Left cardiac atrium (tissue), 4 donors: ENCODE results near the gene ZC3H8. TPM values are rescaled to one million over a fixed set of nuclear protein-coding genes. Genes with fewer than 3 reads are reported as not detected.
"Not testable (repeated sequence)": the region's sequence is repeated elsewhere in the genome, so short reads cannot be mapped to it uniquely, and the experiment has no call there.

Experiments
- ATAC-seq, 2 donors: fragments of 200-7000 bp; cut with Tn5 transposase; one replicate each; pipeline ENCODE4 v1.9.1; 2020; ENCODE audit warnings: mild to moderate bottlenecking in 2 of 2, moderate library complexity in 2 of 2
- DNase-seq: peaks from one replicate; pipeline ENCODE4 v3.0.0-alpha.2; 2020
- intact Hi-C, 2 donors: fragments of 100-400 bp; cut with DNase I; formaldehyde crosslinking; loops; one replicate each; pipeline versions ENCODE4 v1.14.1 to v1.15.1; 2022 to 2023
- total RNA-seq, 2 donors: library from RNA; stranded (reverse); fragmentation: NEBNext Ultra II Directional; extraction: Animal tissue kit (Norgen Biotek cat#: 25700); gene quantifications; one replicate each; pipeline ENCODE4 v1.2.1, GENCODE V29; 2021
- donor health status: DM: no; HTN: yes; CAD: no.
- donor health status: DM: no; HTN: yes; CAD: no; lungs with severe emphysema.
- donor health status: DM: yes; HTN: yes; CAD: no.
- donor health status: Dilated cardiomyopathy.

The ZC3H8 gene
- total RNA-seq, 2 donors from 2014 or later, result 8.8 to 10.0 TPM

DNA sequence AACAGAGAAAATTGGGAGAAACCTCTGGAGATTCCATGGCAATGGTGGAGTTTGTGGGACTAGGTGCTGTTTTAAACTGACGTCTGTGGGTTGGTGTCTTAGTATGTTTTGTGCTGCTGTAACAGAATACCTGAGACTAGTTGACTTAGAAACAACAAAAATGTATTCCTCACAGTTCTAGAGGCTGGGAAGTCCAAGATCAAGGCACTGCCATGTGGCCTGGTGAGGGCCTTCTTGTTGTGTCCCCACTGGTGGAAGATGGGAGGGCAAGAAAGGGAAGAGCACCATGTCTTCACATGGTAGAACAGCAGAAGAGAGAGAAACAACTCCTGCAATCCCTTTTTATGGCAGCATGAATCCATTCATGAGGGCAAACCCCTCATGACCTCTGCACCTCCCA, 13.7 kb upstream of the ZC3H8 start:
- ATAC-seq, result no peak
- intact Hi-C loops, result no loop called here
- DNase-seq, result no peak

- ATAC-seq, result no peak
- no peak for DNase-seq
- intact Hi-C loops, result no loop called here
Measured at GRCh38 chr2:112262876-112263275, 8.0 kb upstream of the ZC3H8 start.

GRCh38 chr2:112260295-112260625, 5.4 kb upstream of the ZC3H8 start:
- no peak for DNase-seq
- ATAC-seq, result no peak
- intact Hi-C loops, result no loop called here

GRCh38 chr2:112259509-112260294, 4.9 kb upstream of the ZC3H8 start:
- ATAC-seq, result peak; percentile 57 to 62
- intact Hi-C loops, result loop anchor here in 1 of 2 donors (5.0 to 10.0 kb wide), 2 partner anchors 135 to 173 kb away; partner anchors contain the start of gene RGPD8
- DNase-seq, result peak; percentile 86

DNA sequence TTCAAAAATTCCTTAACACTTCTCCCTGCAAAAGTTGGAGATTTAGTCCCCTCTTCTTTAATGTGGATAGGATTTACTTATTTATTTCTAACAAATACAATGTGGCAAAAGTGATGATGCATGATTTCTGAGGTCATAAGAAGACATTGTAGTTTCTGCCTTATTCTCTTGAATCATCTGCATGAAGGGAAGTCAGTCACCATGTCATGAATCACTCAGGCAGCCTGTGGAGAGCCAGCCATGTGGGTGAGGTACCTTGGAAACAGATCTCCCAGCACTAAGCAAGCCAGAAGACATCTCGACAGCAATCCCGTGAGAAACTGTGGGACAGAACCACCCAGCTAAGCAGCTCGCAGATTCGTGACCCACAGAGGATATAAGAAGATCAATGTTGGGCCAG, 2.7 kb upstream of the ZC3H8 start:
- ATAC-seq, result no peak
- no peak for DNase-seq
- intact Hi-C loops, result loop anchor here in 1 of 2 donors (5.0 to 10.0 kb wide), 2 partner anchors 133 to 175 kb away; partner anchors contain the start of gene RGPD8

- intact Hi-C loops, result loop anchor here in 1 of 2 donors (5.0 to 10.0 kb wide), 2 partner anchors 132 to 176 kb away; partner anchors contain the start of gene RGPD8
- no peak for DNase-seq
- no peak for ATAC-seq
Measured at GRCh38 chr2:112256654-112257053, 1.8 kb upstream of the ZC3H8 start.

DNA sequence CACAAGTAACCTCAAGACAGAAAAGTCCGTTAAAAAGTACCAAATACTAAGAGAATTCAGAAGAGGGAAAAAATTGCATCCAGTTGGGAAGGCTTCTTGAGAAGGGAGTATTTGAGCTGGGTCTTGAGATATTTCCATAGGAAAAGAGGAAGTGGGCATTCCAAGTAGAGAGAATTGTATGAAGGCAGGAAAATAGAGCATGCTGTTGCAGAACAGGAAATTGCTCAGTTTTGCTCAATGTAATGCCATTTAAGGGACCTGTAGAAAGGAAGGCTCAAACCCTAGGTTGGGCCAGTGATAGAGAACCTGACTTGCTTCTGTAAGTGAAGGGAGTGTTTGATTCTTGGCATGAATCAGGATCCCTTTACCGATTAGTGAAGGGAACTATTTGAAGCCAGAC, 1.0 kb upstream of the ZC3H8 start:
- no peak for ATAC-seq
- intact Hi-C loops, result loop anchor here in 1 of 2 donors (5.0 to 10.0 kb wide), 2 partner anchors 131 to 176 kb away; partner anchors contain the start of gene RGPD8
- no peak for DNase-seq

GRCh38 chr2:112253261-112253815, 1.5 kb downstream of the ZC3H8 start:
- DNase-seq (no peak), ATAC-seq (no peak)
- intact Hi-C loops, result loop anchor here in 1 of 2 donors (10.0 kb wide), 1 partner anchor 129 kb away; no protein-coding TSS in a partner anchor

GRCh38 chr2:112251271-112251670, 3.6 kb downstream of the ZC3H8 start:
- no peak for DNase-seq
- no peak for ATAC-seq
- intact Hi-C loops, result loop anchor here in 1 of 2 donors (10.0 kb wide), 1 partner anchor 126 kb away; no protein-coding TSS in a partner anchor

DNA sequence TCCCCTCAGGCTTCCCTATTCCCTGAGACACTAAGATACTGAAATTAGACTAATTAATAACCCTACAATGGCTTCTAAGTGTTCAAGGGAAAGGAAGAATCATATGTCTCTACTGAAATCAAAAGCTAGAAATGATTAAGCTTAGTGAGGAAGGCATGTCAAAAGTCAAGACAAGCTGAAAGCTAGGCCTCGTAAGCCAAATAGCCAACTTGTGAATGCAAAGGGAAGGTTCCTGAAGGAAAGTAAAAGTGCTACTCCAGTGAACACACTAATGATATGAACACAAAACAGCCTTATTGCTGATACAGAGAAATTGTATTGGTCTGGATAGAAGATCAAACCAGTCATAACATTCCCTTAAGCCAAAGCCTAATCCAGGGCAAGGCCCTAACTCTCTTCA, 10.0 kb downstream of the ZC3H8 start:
- intact Hi-C loops, result no loop called here
- DNase-seq (no peak), ATAC-seq (no peak)

DNA sequence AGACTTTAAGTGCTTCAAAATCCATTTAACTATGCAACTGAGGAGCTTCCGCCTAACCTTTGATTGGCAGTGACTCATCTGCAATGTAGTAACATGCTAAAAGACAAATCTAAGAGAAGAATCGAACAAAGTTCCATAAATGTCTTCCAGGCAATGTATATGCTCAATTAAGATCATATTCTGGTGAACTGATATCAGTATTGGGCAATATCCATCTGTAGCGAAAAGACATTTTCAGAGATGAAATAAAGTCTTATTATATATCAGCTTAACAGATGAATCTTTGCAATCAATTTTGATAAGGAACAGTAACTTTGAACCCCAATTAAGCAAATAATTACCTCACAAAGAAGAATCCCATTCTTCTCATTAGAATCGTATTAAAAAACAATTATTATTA, 11.6 kb downstream of the ZC3H8 start:
- no peak for ATAC-seq
- intact Hi-C loops, result no loop called here

DNA sequence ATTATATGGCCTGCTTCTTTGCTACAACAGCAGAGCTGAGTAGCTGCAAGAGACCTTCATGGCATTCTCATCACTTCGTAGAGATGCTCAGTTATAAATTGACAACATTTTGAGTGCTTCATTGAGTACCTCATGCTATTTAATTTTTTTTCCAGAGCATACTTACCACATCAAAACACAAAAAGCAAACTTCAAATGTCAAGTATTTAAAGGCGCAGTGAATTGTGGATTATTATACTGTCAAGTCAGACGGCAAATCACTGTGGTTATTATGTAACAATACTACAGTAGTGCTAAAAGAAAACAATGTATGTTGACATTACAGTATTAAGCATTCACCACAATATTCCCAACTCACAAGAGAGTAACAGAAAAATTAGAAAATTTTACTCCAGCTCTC, 12.5 kb downstream of the ZC3H8 start:
- ATAC-seq, result no peak
- DNase-seq, result no peak
- intact Hi-C loops, result no loop called here

More for the DNA sequence above, 11.6 kb downstream of the ZC3H8 start:
- no peak for DNase-seq

GRCh38 chr2:112239862-112240261, 15.0 kb downstream of the ZC3H8 start:
- ATAC-seq (no peak), DNase-seq (no peak)
- intact Hi-C loops, result no loop called here

DNA sequence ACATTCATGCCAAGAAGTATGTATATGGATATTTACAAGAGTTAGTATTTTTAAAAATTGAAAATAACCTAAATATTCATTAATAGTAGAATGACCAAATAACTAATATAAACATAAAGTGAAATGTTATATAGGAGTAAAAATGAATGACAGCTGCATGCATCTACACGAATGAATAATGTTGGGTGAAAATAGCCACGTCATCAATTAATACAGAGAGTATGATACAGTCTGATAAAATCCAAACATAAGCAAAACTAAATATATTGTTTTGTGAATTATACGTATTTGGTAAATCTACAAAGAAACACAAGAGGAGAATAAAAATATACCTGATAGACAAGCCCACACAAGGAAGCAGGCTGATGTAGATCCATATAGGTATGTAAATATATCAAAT, 24.5 kb downstream of the ZC3H8 start:
- DNase-seq (no peak), ATAC-seq (no peak)
- intact Hi-C loops, result no loop called here

DNA sequence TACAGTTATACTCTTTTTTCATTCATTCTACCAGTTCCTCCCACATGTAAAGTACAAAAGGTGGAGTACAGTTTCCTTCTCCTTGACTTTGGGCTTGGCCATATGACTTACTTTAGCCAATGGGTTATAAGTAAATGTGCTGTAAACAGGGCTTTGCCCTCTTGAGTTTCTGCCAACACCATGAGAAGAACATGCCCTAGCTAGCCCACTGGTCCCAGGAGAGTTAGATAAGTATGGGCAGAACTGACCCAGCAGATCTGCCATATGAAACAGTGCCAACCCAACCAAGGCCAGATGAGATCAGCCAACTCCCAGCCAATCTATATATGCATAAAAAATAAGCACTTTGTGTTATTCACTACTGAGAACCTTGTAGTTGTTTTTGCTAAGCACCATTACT, 25.5 kb downstream of the ZC3H8 start:
- peak in 1 of 2 donors; percentile 50 for ATAC-seq
- intact Hi-C loops, result no loop called here
- DNase-seq, result no peak

DNA sequence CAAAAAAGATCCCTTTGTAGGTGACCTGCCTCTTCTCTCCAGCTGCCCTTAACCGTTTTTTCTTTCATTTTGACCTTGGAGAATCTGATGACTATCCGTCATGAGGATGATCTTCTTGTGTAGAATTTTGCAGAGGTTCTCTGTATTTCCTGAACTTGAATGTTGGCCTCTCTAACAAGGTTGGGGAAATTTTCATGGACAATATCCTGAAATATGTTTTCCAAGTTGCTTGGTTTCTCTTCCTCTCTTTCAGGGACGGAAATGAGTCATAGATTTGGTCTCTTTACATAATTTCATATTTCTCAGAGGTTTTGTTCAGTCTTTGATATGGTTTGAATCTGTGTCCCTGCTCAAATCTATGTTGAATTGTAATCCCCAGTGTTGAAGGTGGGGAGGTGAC, 34.0 kb downstream of the ZC3H8 start:
- intact Hi-C loops, result no loop called here
- ATAC-seq, result no peak
- no peak for DNase-seq

DNA sequence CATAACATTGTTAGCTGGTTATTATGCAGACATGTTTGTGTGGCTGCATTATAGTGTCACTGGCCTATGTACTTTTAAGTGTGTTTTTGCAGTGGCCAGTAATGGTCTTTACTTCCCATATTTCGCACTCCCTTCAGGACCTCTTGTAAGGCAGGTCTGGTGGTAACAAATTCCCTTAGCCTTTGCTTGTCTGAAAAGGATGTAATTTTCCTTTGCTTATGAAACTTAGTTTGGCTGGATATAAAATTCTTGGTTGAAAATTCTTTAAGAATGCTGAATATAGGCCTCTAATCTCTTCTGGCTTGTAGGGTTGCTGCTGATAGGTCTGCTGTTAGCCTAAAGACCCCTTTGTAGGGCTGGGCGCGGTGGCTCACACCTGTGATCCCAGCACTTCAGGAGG, 34.7 kb downstream of the ZC3H8 start:
- ATAC-seq, result no peak
- intact Hi-C loops, result no loop called here
- DNase-seq, result no peak

GRCh38 chr2:112217854-112218253, 37.0 kb downstream of the ZC3H8 start:
- intact Hi-C loops, result no loop called here
- ATAC-seq, result no peak
- DNase-seq, result no peak

- intact Hi-C loops, result no loop called here
- no peak for ATAC-seq
- no peak for DNase-seq
Measured at GRCh38 chr2:112216167-112216566, 38.7 kb downstream of the ZC3H8 start.

GRCh38 chr2:112207905-112208304, 46.9 kb downstream of the ZC3H8 start:
- intact Hi-C loops, result not testable (repeated sequence)

GRCh38 chr2:112204411-112204810, 50.4 kb downstream of the ZC3H8 start:
- no peak for ATAC-seq
- DNase-seq, result no peak
- intact Hi-C loops, result no loop called here

More at GRCh38 chr2:112207905-112208304, 46.9 kb downstream of the ZC3H8 start:
- not testable (repeated sequence) for DNase-seq, ATAC-seq
